GM21737 (cell line): ENCODE measurements around the gene APOM.

Experiments used
- ATAC-seq: cut with Tn5 transposase; IDR thresholded peaks from one replicate; pipeline ENCODE4 v1.9.1; 2021; ENCODE audit warnings: mild to moderate bottlenecking, moderate library complexity; ENCODE audit not compliant: unreplicated experiment

APOM gene

GRCh38 chr6:31630177-31630934 is 25.3 kb upstream of the APOM start:
- ATAC-seq = no peak

- no peak for ATAC-seq
Measured at GRCh38 chr6:31631209-31631608, 24.5 kb upstream of the APOM start.

- ATAC-seq = no peak
Measured at GRCh38 chr6:31631681-31632278, 23.9 kb upstream of the APOM start.

GRCh38 chr6:31632279-31632946 is 23.3 kb upstream of the APOM start:
- ATAC-seq = no peak

DNA sequence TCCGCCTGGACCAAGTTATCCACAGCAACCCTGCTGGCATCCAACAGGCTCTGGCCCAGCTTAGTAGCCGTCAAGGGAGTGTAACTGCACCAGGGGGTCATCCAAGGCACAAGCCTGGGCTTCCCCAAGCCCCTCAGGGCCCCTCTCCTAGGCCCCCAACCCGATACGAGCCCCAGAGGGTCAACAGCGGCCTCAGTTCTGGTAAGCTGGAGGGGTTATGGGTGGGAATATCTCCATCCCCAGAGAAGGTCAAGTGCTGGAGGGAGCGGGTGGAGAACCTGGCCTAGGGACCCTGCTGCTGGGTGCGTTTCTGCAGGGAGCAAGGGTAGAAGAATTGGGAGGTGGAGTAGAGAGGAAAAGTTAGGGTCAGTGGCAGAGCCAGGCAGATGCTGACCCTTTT is 22.2 kb upstream of the APOM start:
- ATAC-seq = no peak

DNA sequence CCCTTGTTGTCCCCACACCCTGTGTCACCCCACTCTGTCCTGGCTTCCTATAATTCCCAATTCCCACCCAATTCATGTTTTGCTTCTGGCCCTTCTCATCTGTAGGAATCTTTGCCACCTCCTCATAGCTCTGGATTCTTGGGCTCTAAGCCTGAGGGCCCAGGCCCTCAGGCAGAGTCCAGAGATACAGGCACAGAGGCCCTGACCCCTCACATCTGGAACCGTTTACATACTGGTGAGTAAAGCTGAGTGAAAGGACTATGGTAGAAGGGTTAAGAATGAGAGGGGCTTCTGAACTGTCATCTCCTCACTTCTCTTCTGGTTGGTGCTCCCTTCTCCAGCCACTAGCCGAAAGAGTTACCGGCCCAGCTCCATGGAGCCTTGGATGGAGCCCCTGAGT is 21.6 kb upstream of the APOM start:
- ATAC-seq = no peak

DNA sequence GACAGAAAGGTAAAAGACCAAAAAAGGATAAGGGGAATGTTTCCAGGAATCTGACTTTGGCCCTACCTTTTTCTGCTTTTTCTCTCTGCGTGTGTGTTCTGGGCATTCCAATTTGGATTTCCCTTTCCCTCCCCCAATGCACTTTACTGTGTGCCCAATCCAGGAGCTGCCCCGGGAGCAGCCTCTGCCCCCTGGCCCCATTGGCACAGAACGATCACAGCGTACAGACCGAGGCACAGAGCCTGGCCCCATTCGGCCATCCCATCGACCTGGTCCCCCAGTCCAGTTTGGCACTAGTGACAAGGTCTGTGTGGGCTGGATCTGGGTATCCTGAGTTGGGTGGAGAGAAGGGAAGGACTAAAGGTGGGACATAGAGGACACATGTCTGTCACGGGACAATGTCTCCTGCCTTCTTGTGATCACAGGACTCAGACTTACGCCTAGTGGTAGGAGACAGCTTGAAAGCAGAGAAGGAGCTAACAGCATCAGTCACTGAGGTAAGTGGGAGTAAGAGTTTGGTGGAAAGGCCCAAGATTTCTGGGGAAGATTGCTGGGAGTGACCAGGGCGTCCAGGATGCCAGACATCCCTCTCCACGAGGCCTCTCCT is 20.6 kb upstream of the APOM start:
- ATAC-seq = no peak

DNA sequence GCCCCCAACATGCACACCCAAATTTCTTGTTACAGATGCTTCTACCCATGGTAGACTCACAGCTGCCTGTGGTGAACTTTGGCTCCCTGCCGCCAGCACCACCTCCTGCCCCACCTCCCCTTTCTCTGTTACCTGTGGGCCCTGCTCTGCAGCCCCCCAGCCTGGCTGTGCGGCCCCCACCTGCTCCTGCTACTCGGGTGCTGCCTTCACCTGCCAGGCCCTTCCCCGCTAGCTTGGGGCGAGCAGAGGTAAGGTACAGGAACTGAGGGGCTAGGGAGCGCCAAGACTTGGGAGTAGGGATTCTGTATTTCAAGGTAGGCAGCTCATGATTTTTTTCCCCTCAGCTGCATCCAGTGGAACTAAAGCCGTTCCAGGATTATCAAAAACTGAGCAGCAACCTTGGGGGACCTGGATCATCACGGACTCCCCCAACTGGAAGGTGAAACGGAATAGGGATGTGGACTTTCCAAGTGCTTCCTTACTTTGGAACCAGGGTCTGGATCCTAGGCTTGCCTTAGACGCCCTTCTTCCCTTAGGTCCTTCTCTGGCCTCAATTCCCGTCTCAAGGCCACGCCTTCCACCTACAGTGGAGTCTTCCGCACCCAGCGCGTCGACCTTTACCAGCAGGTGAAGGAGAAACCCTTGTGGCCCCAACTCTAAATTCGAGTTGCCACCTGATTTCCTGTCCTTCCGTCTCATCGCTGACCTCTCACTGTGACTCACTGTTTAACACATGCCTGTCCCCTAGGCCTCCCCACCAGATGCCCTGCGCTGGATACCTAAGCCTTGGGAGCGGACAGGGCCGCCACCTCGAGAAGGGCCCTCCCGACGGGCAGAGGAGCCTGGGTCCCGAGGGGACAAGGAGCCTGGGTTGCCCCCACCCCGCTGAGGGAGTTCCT is 18.7 kb upstream of the APOM start:
- ATAC-seq = no peak

DNA sequence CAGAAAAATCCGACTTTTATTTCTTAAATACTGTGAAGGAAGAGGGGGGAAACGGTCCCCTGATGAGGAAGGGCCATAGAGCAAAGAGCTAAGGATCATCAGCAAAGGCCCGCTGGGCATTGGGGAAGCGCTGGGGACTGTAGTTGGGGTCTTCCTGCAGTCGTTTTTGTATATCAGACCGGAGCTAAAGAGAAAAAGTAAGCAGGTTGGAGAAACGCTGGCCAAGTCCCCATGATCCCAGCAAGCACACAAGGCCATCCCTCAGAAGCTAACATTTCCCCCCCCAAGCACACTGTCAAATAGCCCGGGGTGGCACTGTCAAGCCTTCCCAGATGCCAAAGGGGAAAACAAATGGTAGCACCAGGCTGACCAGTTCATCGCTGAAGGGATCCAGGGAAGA is 16.7 kb upstream of the APOM start:
- ATAC-seq = no peak

- no peak for ATAC-seq
Measured at GRCh38 chr6:31639449-31639861, 16.2 kb upstream of the APOM start.

DNA sequence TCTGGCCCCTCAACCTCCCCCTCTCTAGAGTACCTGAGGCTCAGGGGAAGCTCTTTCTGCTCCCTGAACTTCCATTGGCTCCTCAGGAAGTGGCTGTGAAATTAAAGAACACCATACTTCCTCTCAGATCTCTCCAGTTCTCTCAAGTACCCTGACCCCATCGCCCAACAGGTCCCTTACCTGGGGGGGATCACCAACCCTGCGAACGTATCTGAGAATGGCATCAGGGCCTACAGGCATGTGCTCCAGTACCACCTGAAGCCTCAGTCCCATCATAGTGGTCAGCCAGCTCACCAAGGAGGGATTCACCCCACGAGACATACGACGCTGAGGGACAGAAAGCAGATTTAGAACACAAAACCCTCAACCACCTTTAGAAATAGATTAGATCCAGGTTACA is 15.1 kb upstream of the APOM start:
- no peak for ATAC-seq

DNA sequence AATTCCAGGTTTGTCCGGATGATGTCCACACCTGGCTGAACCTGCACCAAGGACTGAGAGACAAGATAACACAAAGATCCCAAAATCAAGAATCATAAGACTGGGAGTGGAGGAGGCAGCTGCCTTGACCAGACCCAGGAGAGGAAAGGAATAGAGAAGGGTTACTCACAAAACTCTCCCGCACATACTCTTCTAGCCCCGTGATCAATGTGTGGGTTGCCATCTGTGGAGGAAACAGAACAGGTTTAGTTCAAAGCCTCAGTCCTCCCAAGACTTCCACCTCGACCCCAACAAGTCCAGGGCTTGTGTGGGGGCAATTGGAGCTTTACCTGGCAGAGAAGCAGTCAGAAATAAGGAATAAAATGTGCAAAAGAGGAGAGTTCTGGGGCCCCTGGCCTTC is 14.3 kb upstream of the APOM start:
- no peak for ATAC-seq

DNA sequence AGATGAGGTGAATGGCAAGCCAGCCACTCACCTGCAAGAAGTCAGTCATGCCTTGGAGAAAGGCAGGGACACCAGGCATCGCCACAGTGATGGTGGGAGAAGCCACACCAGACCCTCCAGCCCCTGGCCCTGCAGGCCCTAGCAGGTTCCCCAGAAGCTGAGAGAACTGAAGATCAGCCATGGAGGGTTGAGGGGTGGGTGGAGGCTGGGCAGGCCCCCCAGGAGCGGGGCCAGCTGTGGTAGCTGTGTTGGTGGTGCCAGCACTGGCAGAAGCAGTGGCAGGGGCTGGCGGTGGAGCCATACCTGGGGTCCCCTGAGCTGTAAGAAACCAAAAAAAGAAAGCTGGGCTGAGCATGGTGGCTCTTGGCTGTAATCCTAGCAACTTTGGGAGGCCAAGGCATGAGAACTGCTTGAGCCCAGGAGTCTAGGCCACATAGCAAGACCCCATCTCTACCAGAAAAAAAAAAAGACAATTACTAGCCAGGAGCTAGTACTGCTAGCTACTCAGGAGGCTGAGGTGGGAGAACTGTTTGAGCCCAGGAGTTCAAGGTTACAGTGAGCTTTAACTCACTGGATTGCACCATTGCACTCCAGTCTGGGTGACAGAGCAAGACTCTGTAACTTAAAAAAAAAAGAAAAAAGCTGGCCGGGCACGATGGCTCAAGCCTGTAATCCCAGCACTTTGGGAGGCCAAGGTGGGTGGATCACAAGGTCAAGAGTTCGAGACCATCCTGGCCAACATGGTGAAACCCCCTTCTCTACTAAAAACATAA is 12.7 kb upstream of the APOM start:
- no peak for ATAC-seq

DNA sequence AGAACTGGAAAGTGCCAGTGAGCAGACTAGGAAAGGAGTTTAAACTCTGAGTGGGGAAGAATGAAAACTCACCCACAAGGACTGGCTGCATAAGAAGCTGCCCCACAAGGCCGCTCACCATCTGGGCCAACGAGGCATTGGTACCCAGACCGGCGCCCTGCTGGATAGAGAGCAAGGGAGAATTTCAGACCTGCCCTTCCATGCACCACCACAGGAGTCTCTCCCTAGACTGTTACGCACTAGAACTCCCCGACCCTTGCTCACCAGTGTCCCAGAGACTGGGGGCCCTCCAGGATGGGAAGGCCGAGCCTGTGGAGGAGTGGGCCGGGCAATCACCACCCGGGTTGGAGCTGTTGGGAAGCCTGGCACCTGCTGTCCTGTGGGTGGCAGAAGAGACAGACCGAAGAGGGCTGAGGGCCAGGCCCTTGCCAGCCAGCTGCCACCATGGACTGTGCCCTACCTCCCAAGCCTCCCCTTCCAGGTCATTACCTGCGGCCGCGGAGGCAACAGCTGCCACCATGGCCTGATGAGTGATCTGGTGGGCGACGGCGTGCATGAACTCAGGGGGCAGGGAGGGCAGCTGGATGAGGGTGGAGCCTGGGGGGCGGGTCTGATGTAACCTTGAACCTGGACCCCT is 11.8 kb upstream of the APOM start:
- ATAC-seq = no peak

DNA sequence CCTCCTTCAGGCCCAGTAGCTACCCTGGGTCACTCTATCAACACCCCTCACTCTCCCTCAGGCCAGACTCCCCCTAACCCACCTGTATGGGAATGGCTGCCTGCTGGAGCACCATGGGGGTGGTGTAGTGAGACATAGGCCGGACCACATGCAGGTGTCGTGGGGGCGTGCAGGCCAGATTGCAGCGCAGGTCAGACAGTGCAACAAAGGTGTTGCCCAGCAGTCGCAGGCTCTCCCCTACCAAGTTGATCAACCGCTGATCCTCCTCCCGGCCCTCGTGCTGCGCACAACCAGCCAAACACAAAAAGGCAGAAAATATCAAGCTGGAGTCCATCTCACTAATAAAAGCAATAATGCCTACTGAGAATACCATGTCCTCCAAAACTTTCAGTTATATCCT is 10.4 kb upstream of the APOM start:
- no peak for ATAC-seq

DNA sequence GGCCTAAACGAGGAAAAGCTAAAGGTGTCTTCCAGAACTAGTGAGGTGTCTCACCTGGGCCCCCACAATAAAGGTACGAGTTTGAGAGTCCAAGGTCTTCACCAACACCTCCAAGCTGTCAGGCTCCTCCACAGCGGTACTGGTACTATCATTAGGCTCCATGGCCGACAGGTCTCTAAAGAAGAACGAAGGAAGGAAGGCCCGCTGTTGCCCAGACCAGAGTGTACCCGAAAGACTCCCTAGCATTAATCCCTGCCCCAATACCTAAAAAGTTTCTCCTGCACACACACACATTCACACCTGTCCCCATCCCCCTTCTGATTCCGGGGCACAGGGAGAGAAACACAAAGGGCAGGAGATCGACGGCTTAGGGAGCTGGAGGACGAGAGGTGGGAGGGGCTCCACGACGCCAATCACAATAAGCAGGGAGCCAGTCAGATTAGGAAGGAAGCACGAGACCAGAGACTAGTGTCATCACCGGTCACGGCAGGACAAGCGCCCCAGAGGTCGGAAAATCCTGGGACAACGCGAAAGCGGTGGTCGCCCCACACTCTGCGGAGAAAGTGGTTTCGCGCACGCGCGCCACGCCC is 4.0 kb upstream of the APOM start:
- peak; percentile 28 for ATAC-seq

DNA sequence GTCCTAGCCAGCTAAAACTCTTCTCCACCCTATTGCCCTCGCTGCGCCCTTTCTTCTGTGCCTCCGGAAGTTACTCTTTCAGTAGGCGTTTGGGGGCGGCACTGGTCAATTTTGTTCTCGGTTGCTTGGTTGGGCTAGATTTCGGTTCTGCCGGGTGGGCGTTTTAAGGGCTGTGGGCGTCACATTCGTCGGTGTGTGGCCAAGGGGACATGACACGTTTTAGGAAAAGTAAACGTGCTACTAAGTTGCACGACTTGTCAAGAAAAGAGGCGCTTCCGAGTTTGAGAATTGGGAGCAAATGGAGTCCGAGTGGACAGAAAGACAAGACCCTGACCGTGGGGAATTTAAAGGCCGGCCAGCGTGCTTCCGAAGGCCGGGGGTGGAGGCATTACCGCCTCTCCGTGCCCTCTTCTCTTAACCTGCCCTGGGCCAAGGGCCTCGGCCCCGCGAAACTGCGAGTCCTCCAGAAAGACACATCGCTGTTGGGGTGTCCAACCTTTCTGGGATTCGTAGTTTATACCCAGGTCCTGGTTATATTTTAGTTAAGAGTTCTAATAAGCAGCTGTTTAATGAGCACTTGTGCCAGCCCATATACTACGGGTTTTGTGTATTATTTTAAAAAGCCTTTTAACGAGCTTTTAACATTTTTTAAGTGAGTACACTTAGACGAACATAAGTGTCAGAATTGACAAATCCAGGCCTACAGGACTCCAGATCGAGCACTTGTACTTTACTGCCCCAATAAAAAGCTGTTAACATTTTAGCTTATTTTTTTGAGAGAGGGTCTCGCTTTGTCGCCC is 2.6 kb upstream of the APOM start:
- peak; percentile 48 for ATAC-seq

- no peak for ATAC-seq
Measured at GRCh38 chr6:31654574-31655348, 933 bp upstream of the APOM start.
